Hematopoietic multipotent progenitor cell treated with erythropoietin and hydrocortisone succinate and interleukin-3 and kit ligand, for 6 days (in vitro differentiated cells): ENCODE data around the gene FAM149A.

Experiments used
- DNase-seq: peaks from one replicate; pipeline ENCODE4 v3.0.0-alpha.2; 2015

The FAM149A gene

GRCh38 chr4:186105647-186106321 is 1.3 kb downstream of the FAM149A start:
- no peak for DNase-seq

GRCh38 chr4:186107947-186108346 is 3.4 kb downstream of the FAM149A start:
- DNase-seq, result no peak

- no peak for DNase-seq
These were observed 3.9 kb downstream of the FAM149A start for GRCh38 chr4:186108391-186108790.

GRCh38 chr4:186109245-186109644 is 4.7 kb downstream of the FAM149A start:
- DNase-seq, result no peak

GRCh38 chr4:186116697-186117096 is 12.2 kb downstream of the FAM149A start:
- DNase-seq, result no peak

- DNase-seq, result no peak
These were observed 14.1 kb downstream of the FAM149A start for GRCh38 chr4:186118582-186118981.

GRCh38 chr4:186121057-186121456 is 16.6 kb downstream of the FAM149A start:
- no peak for DNase-seq

- DNase-seq, result no peak
These were observed 24.3 kb downstream of the FAM149A start for GRCh38 chr4:186128842-186129241.

- DNase-seq, result no peak
These were observed 27.4 kb downstream of the FAM149A start for GRCh38 chr4:186131935-186132334.

GRCh38 chr4:186132577-186133242 is 28.2 kb downstream of the FAM149A start:
- DNase-seq, result peak; percentile 14

GRCh38 chr4:186134257-186134656 is 29.8 kb downstream of the FAM149A start:
- DNase-seq, result no peak

GRCh38 chr4:186134861-186135260 is 30.4 kb downstream of the FAM149A start:
- no peak for DNase-seq

GRCh38 chr4:186137196-186137794 is 32.8 kb downstream of the FAM149A start:
- DNase-seq, result peak; percentile 56

GRCh38 chr4:186144198-186144945 is 39.9 kb downstream of the FAM149A start:
- peak; percentile 17 for DNase-seq

- DNase-seq, result peak; percentile 52
These were observed 40.6 kb downstream of the FAM149A start for GRCh38 chr4:186144946-186145569.

GRCh38 chr4:186146458-186146857 is 42.0 kb downstream of the FAM149A start:
- DNase-seq, result no peak

- DNase-seq, result no peak
These were observed 44.0 kb downstream of the FAM149A start for GRCh38 chr4:186148336-186148975.

GRCh38 chr4:186149872-186150271 is 45.4 kb downstream of the FAM149A start:
- no peak for DNase-seq

GRCh38 chr4:186150926-186151325 is 46.4 kb downstream of the FAM149A start:
- DNase-seq, result no peak

- DNase-seq, result no peak
These were observed 47.0 kb downstream of the FAM149A start for GRCh38 chr4:186151499-186151898.

GRCh38 chr4:186158021-186158813 is 53.7 kb downstream of the FAM149A start:
- DNase-seq, result no peak

- DNase-seq, result no peak
These were observed 54.5 kb downstream of the FAM149A start for GRCh38 chr4:186158966-186159365.
